GM12874 (cell line): Measurements from ENCODE around the gene KDM4C.

Source experiments
- CTCF ChIP-seq: IDR thresholded peaks from 2 replicates; pipeline ENCODE4 v1.5.1; 2011; ENCODE audit warnings: low read depth, mild to moderate bottlenecking, control low read depth, low read length, moderate library complexity; ENCODE audit not compliant: insufficient read depth

The KDM4C gene

GRCh38 chr9:6793203-6793602, 35.4 kb downstream of the KDM4C start:
- TF ChIP-seq CTCF, result no peak

- no peak for TF ChIP-seq CTCF
These were observed 37.2 kb downstream of the KDM4C start for GRCh38 chr9:6794936-6795335.

GRCh38 chr9:6802926-6803325, 45.2 kb downstream of the KDM4C start:
- no peak for TF ChIP-seq CTCF

- no peak for TF ChIP-seq CTCF
These were observed 47.8 kb downstream of the KDM4C start for GRCh38 chr9:6805532-6805931.

GRCh38 chr9:6811436-6811835, 53.7 kb downstream of the KDM4C start:
- TF ChIP-seq CTCF, result no peak

GRCh38 chr9:6816581-6816980, 58.8 kb downstream of the KDM4C start:
- TF ChIP-seq CTCF, result no peak

- TF ChIP-seq CTCF, result no peak
These were observed 60.6 kb downstream of the KDM4C start for GRCh38 chr9:6818292-6818922.

GRCh38 chr9:6819112-6819511, 61.3 kb downstream of the KDM4C start:
- TF ChIP-seq CTCF, result no peak
